SK-N-MC (cell line): ENCODE data around the gene FGF14.

Experiments used
- DNase-seq: peaks from one replicate; pipeline ENCODE4 v3.0.0-alpha.2; 2011; ENCODE audit warnings: low read depth, low spot score
- H3K27ac ChIP-seq: fragments of 200-600 bp; sonication (generic); 2 replicates; pipeline ENCODE4 v1.5.1; 2016; ENCODE audit warnings: mixed run types
- H3K36me3 ChIP-seq: fragments of 200-600 bp; sonication (generic); 2 replicates; pipeline ENCODE4 v1.6.1; 2017; ENCODE audit warnings: antibody characterized with exemption, low read length, mixed read lengths; ENCODE audit not compliant: insufficient read depth
- H3K4me3 ChIP-seq: fragments of 200-600 bp; sonication (generic); 2 replicates; pipeline ENCODE4 v1.5.1; 2016
- H3K9ac ChIP-seq: fragments of 200-600 bp; sonication (generic); 2 replicates; pipeline ENCODE4 v1.8.0; 2017; ENCODE audit warnings: mixed run types, mixed read lengths; ENCODE audit not compliant: insufficient read length
- H3K9me3 ChIP-seq: fragments of 200-600 bp; sonication (generic); 2 replicates; pipeline ENCODE4 v1.6.1; 2017; ENCODE audit warnings: low read depth, mild to moderate bottlenecking, antibody characterized with exemption, low read length, moderate library complexity, mixed read lengths
- EZH2 ChIP-seq: fragments of 200-600 bp; sonication (generic); IDR thresholded peaks from one replicate; pipeline ENCODE4 v1.6.1; 2017; ENCODE audit warnings: antibody characterized with exemption
- FOXP2 ChIP-seq: optimal IDR thresholded peaks from 2 replicates; pipeline ENCODE3; 2011; ENCODE audit warnings: mild to moderate bottlenecking, moderate library complexity; ENCODE audit not compliant: insufficient read depth; ENCODE audit errors: extremely low read length, control extremely low read depth
- POLR2AphosphoS5 ChIP-seq: IDR thresholded peaks from 2 replicates; pipeline ENCODE4 v1.6.1; 2012; ENCODE audit warnings: mild to moderate bottlenecking, low read depth, low read length, borderline replicate concordance

FGF14 gene

DNA sequence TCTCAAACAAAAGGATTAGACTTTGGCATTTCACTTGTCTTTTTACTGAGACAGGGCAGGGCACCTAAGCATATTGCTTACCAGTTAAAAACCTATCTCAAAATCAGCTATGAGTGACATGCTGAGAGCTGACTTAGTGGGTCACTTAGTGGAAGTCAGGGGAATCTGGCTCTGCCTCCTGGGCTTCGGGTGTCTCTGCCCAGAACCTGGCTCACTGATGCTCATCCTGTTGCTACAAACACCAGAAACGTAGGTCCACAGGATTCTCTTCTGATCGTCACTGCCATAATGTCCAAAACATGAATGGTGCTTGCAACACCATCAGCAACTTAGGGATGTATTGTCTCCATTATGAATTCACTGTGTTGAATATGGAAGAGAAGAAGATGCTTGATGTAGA is 673.2 kb downstream of the FGF14 start:
- no peak overlapping the region for H3K27ac ChIP-seq
- no peaks in the 10 kb centered on the region for H3K9me3 ChIP-seq
- H3K4me3 ChIP-seq = no peak overlapping the region
- H3K9ac ChIP-seq = no peak overlapping the region
- DNase-seq = no peak
- TF ChIP-seq EZH2 (no peak), FOXP2 (no peak)
- no peaks in the 10 kb centered on the region for H3K36me3 ChIP-seq

GRCh38 chr13:101728021-101728420 is 673.8 kb downstream of the FGF14 start:
- H3K27ac ChIP-seq = no peak overlapping the region
- TF ChIP-seq EZH2 (no peak), POLR2AphosphoS5 (no peak), FOXP2 (no peak)
- no peak for DNase-seq
- H3K36me3 ChIP-seq = no peaks in the 10 kb centered on the region
- no peak overlapping the region for H3K4me3 ChIP-seq
- H3K9me3 ChIP-seq = no peaks in the 10 kb centered on the region
- H3K9ac ChIP-seq = no peak overlapping the region

GRCh38 chr13:101727118-101727517 is 674.7 kb downstream of the FGF14 start:
- no peaks in the 10 kb centered on the region for H3K36me3 ChIP-seq
- DNase-seq = no peak
- H3K27ac ChIP-seq = no peak overlapping the region
- no peak overlapping the region for H3K9ac ChIP-seq
- TF ChIP-seq FOXP2 = no peak
- no peak for TF ChIP-seq POLR2AphosphoS5
- TF ChIP-seq EZH2 = no peak
- H3K4me3 ChIP-seq = no peak overlapping the region
- no peaks in the 10 kb centered on the region for H3K9me3 ChIP-seq

DNA sequence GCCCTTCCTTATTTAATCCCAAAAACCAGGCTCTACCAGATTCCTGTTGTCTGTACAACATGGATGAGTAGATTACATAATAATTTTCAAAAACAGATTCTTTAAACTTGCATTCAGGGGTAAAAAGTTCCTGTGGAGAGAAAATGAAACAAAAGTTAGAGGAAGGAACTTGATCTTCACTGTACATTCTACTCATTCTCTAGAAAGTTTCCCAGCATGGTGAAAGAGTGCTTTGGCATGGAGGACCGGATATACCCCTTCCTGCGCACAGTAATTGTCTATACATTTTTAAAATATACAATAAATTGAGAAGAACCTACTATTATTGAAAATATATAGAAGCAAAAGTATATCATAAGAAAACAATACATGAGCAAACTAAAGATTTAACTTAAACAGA is 675.2 kb downstream of the FGF14 start:
- Histone ChIP-seq H3K9ac (no peak overlapping the region), H3K4me3 (no peak overlapping the region), H3K9me3 (no peaks in the 10 kb centered on the region), H3K27ac (no peak overlapping the region), H3K36me3 (no peaks in the 10 kb centered on the region)
- no peak for TF ChIP-seq FOXP2
- no peak for TF ChIP-seq EZH2
- TF ChIP-seq POLR2AphosphoS5 = no peak
- DNase-seq = no peak

GRCh38 chr13:101718496-101718895 is 683.4 kb downstream of the FGF14 start:
- Histone ChIP-seq H3K9ac (no peak overlapping the region), H3K27ac (no peak overlapping the region), H3K4me3 (no peak overlapping the region), H3K9me3 (no peaks in the 10 kb centered on the region), H3K36me3 (no peaks in the 10 kb centered on the region)
- no peak for TF ChIP-seq EZH2
- TF ChIP-seq FOXP2 = no peak
- TF ChIP-seq POLR2AphosphoS5 = no peak
- no peak for DNase-seq

- H3K27ac ChIP-seq = no peak overlapping the region
- no peak for DNase-seq
- H3K9me3 ChIP-seq = no peaks in the 10 kb centered on the region
- TF ChIP-seq EZH2 (no peak), FOXP2 (no peak), POLR2AphosphoS5 (no peak)
- H3K9ac ChIP-seq = no peak overlapping the region
- no peaks in the 10 kb centered on the region for H3K36me3 ChIP-seq
- H3K4me3 ChIP-seq = no peak overlapping the region
These were observed 684.5 kb downstream of the FGF14 start for GRCh38 chr13:101717353-101717752.

DNA sequence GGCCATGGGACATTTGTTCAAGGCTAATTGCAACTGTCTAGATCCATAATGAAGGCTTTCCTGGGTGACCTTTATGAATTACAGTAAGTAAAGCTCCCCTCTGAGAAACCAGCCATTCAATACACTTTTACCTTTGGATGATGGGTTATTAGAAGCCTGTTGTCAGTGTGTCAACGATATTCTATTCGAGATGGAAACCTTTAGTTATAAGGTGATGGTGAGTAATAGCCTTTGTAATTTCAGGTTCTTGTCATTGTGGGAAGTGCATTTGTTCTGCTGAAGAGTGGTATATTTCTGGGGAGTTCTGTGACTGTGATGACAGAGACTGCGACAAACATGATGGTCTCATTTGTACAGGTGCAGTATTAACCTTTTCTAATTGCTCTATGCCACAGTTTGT is 687.7 kb downstream of the FGF14 start:
- Histone ChIP-seq H3K36me3 (no peaks in the 10 kb centered on the region), H3K9ac (no peak overlapping the region), H3K9me3 (no peaks in the 10 kb centered on the region), H3K4me3 (no peak overlapping the region), H3K27ac (no peak overlapping the region)
- TF ChIP-seq POLR2AphosphoS5 (no peak), FOXP2 (no peak), EZH2 (no peak)
- no peak for DNase-seq

- Histone ChIP-seq H3K9ac (no peak overlapping the region), H3K9me3 (no peaks in the 10 kb centered on the region), H3K36me3 (no peaks in the 10 kb centered on the region), H3K27ac (no peak overlapping the region), H3K4me3 (no peak overlapping the region)
- TF ChIP-seq EZH2 = no peak
- TF ChIP-seq POLR2AphosphoS5 = no peak
- TF ChIP-seq FOXP2 = no peak
- no peak for DNase-seq
These were observed 689.9 kb downstream of the FGF14 start for GRCh38 chr13:101712026-101712348.

- H3K27ac ChIP-seq = no peak overlapping the region
- H3K9me3 ChIP-seq = no peaks in the 10 kb centered on the region
- DNase-seq = no peak
- no peaks in the 10 kb centered on the region for H3K36me3 ChIP-seq
- no peak overlapping the region for H3K4me3 ChIP-seq
- TF ChIP-seq EZH2 (no peak), POLR2AphosphoS5 (no peak), FOXP2 (no peak)
- no peak overlapping the region for H3K9ac ChIP-seq
These were observed 690.4 kb downstream of the FGF14 start for GRCh38 chr13:101711307-101712025.
